ENCODE data around the gene PPP2R2B. TPM values are rescaled to one million over a fixed set of nuclear protein-coding genes. Genes with fewer than 3 reads are reported as not detected.

Gene PPP2R2B
- total RNA-seq, 4 donors from 2014 or later = 0.53 to 2.0 (median 1.1) TPM

- TF ChIP-seq POLR2A (IDR thresholded peaks at IDR 0.05) (no peak), CTCF (IDR thresholded peaks at IDR 0.05) (no peak)
- H3K4me1 ChIP-seq = peaks cover 4 to 49% (median 6%) of the 10 kb centered on the region in 3 donors
- H3K27ac ChIP-seq = peak overlapping the region in 3 of 4 donors; percentile 12 to 60 (median 49)
- H3K36me3 ChIP-seq = no peaks in the 10 kb centered on the region
- no peaks in the 10 kb centered on the region for H3K27me3 ChIP-seq
- no peak for DNase-seq
- H3K4me3 ChIP-seq = no peak overlapping the region
- 37 to 39% methylated on average over 3 of the region's 3 CpGs for WGBS, 2 donors
- H3K9me3 ChIP-seq = no peaks in the 10 kb centered on the region
- intact Hi-C loops (cut with DNase I) = no loop called here
These were observed 160.6 kb downstream of the PPP2R2B start for GRCh38 chr5:146717951-146718350.

- DNase-seq = no peak
- no peaks in the 10 kb centered on the region for H3K27me3 ChIP-seq
- no peak overlapping the region for H3K27ac ChIP-seq
- H3K4me1 ChIP-seq = peaks cover 0 to 36% (median 4%) of the 10 kb centered on the region in 3 donors
- TF ChIP-seq CTCF (IDR thresholded peaks at IDR 0.05) (no peak), POLR2A (IDR thresholded peaks at IDR 0.05) (no peak)
- H3K4me3 ChIP-seq = no peak overlapping the region
- intact Hi-C loops (cut with DNase I) = no loop called here
- H3K9me3 ChIP-seq = no peaks in the 10 kb centered on the region
- no peaks in the 10 kb centered on the region for H3K36me3 ChIP-seq
These were observed 161.9 kb downstream of the PPP2R2B start for GRCh38 chr5:146716636-146717035.

GRCh38 chr5:146710348-146710747 is 168.2 kb downstream of the PPP2R2B start:
- Histone ChIP-seq H3K9me3 (no peaks in the 10 kb centered on the region), H3K4me3 (no peak overlapping the region), H3K27me3 (no peaks in the 10 kb centered on the region), H3K36me3 (no peaks in the 10 kb centered on the region), H3K4me1 (peaks cover 0 to 13% (median 0%) of the 10 kb centered on the region in 3 donors), H3K27ac (no peak overlapping the region)
- intact Hi-C loops (cut with DNase I) = no loop called here
- 60 to 64% methylated on average over 1 of the region's 1 CpG for WGBS, 2 donors
- DNase-seq = no peak
- TF ChIP-seq POLR2A (IDR thresholded peaks at IDR 0.05) (no peak), CTCF (IDR thresholded peaks at IDR 0.05) (no peak)

- intact Hi-C loops (cut with DNase I) = no loop called here
These were observed 171.2 kb downstream of the PPP2R2B start for GRCh38 chr5:146707316-146707715.

More at GRCh38 chr5:146707316-146707715, 171.2 kb downstream of the PPP2R2B start:
- H3K4me3 ChIP-seq = no peak overlapping the region
- no peak overlapping the region for H3K27ac ChIP-seq
- 83 to 95% methylated on average over 4 of the region's 6 CpGs for WGBS, 2 donors
- no peaks in the 10 kb centered on the region for H3K9me3 ChIP-seq
- DNase-seq = no peak
- no peaks in the 10 kb centered on the region for H3K36me3 ChIP-seq
- H3K4me1 ChIP-seq = peaks cover 0 to 37% (median 8%) of the 10 kb centered on the region in 3 donors
- no peaks in the 10 kb centered on the region for H3K27me3 ChIP-seq
- TF ChIP-seq CTCF (IDR thresholded peaks at IDR 0.05) (no peak), POLR2A (IDR thresholded peaks at IDR 0.05) (no peak)

All from esophagus squamous epithelium (tissue), 5 donors.